IMR-90 (cell line): Measurements from ENCODE around the gene PAX8. TPM values are rescaled to one million over a fixed set of nuclear protein-coding genes. Genes with fewer than 3 reads are reported as not detected.

Experiments
- ATAC-seq: fragments of 200-7000 bp; cut with Tn5 transposase; 2 replicates; pipeline ENCODE4 v1.9.1; 2020; ENCODE audit warnings: low read depth, mild to moderate bottlenecking, moderate library complexity
- BruUV-seq: library from RNA; stranded (reverse); fragments of 400-500 nt; replicated peaks from 2 replicates; lab custom pipeline; 2021; lab: Mats Ljungman, UMichigan
- CTCF ChIA-PET: fragments of 300-600 bp; formaldehyde crosslinking; extraction: SDS; loops from one replicate; lab custom pipeline; 2021; ENCODE audit warnings: antibody characterized with exemption; lab: Yijun Ruan, JAX
- POLR2A ChIA-PET: fragments of 300-600 bp; sonication (Branson Sonifier 250); formaldehyde crosslinking; loops from one replicate; lab custom pipeline; 2022; ENCODE audit warnings: antibody characterized with exemption; ENCODE audit not compliant: unreplicated experiment; lab: Charles Lee
- DNase-seq: peaks from one replicate; pipeline ENCODE4 v3.0.0; 2013
- H2AFZ ChIP-seq: replicated peaks from 2 replicates; pipeline ENCODE3; 2013; ENCODE audit warnings: low read length, mild to moderate bottlenecking; ENCODE audit not compliant: poor library complexity
- H2AK5ac ChIP-seq: 2 replicates; pipeline ENCODE4 v1.6.1; 2013; ENCODE audit warnings: low read depth, low read length, inconsistent platforms
- H2AK9ac ChIP-seq: replicated peaks from 2 replicates; pipeline ENCODE3; 2013; ENCODE audit warnings: mild to moderate bottlenecking, low read depth, low read length, moderate library complexity; ENCODE audit not compliant: poor library complexity
- H2BK120ac ChIP-seq: 2 replicates; pipeline ENCODE4 v1.6.1; 2013; ENCODE audit warnings: low read depth, low read length, inconsistent platforms
- H2BK15ac ChIP-seq: 3 replicates; pipeline ENCODE4 v1.6.1; 2013; ENCODE audit warnings: low read depth, low read length, inconsistent platforms
- H2BK20ac ChIP-seq: 2 replicates; pipeline ENCODE4 v1.6.1; 2013; ENCODE audit warnings: low read depth, mild to moderate bottlenecking, inconsistent platforms, low read length, moderate library complexity
- H2BK5ac ChIP-seq: 2 replicates; pipeline ENCODE4 v1.6.1; 2013; ENCODE audit warnings: mild to moderate bottlenecking, low read depth, low read length, inconsistent platforms; ENCODE audit not compliant: poor library complexity, severe bottlenecking
- H3K14ac ChIP-seq: replicated peaks from 2 replicates; pipeline ENCODE4 v1.6.1; 2013; ENCODE audit warnings: low read depth, low read length, inconsistent platforms
- H3K18ac ChIP-seq: 2 replicates; pipeline ENCODE4 v1.6.1; 2013; ENCODE audit warnings: low read depth, low read length, control low read depth
- H3K23ac ChIP-seq: 2 replicates; pipeline ENCODE4 v1.6.1; 2013; ENCODE audit warnings: low read depth, low read length, inconsistent platforms
- H3K27ac ChIP-seq: 2 replicates; pipeline ENCODE4 v1.5.1; 2013; ENCODE audit warnings: mild to moderate bottlenecking, control low read depth, low read length; ENCODE audit not compliant: insufficient read depth
- H3K27me3 ChIP-seq: 2 replicates; pipeline ENCODE4 v1.6.1; 2013; ENCODE audit warnings: low read length; ENCODE audit not compliant: control insufficient read depth, insufficient read depth
- H3K36me3 ChIP-seq: 2 replicates; pipeline ENCODE4 v1.6.1; 2013; ENCODE audit warnings: low read length, mixed read lengths; ENCODE audit not compliant: control insufficient read depth, insufficient read depth
- H3K4ac ChIP-seq: 2 replicates; pipeline ENCODE4 v1.6.1; 2013; ENCODE audit warnings: low read depth, low read length, inconsistent platforms
- H3K4me1 ChIP-seq: 2 replicates; pipeline ENCODE4 v1.6.1; 2013; ENCODE audit warnings: low read length, mixed read lengths; ENCODE audit not compliant: control insufficient read depth, insufficient read depth
- H3K4me2 ChIP-seq: 2 replicates; pipeline ENCODE4 v1.6.1; 2013; ENCODE audit warnings: low read depth, mild to moderate bottlenecking, control low read depth, low read length, moderate library complexity
- H3K4me3 ChIP-seq: 2 replicates; pipeline ENCODE4 v1.5.1; 2013; ENCODE audit warnings: low read depth, mild to moderate bottlenecking, control low read depth, low read length, moderate library complexity; ENCODE audit not compliant: insufficient read depth
- H3K56ac ChIP-seq: 2 replicates; pipeline ENCODE4 v1.6.1; 2013; ENCODE audit warnings: low read length, inconsistent platforms; ENCODE audit not compliant: insufficient read depth; ENCODE audit errors: extremely low read depth
- H3K79me1 ChIP-seq, 2 experiments: 2 replicates each; pipeline ENCODE4 v1.6.1; 2013; ENCODE audit warnings: low read length in 2 of 2, inconsistent platforms in 1 of 2, low read depth in 1 of 2
- H3K9ac ChIP-seq: 2 replicates; pipeline ENCODE4 v1.6.1; 2013; ENCODE audit warnings: low read depth, low read length, control low read depth
- H3K9me1 ChIP-seq: 2 replicates; pipeline ENCODE4 v1.6.1; 2013; ENCODE audit warnings: low read length, inconsistent platforms; ENCODE audit not compliant: insufficient read depth
- H3K9me3 ChIP-seq: 2 replicates; pipeline ENCODE4 v1.6.1; 2013; ENCODE audit warnings: low read length; ENCODE audit not compliant: control insufficient read depth, insufficient read depth
- H4K20me1 ChIP-seq: 2 replicates; pipeline ENCODE4 v1.6.1; 2013; ENCODE audit warnings: low read length, inconsistent platforms; ENCODE audit not compliant: insufficient read depth
- H4K5ac ChIP-seq: 2 replicates; pipeline ENCODE4 v1.6.1; 2013; ENCODE audit warnings: mild to moderate bottlenecking, low read depth, low read length, control low read depth
- H4K8ac ChIP-seq, 2 experiments: 2 replicates each; pipeline ENCODE4 v1.6.1; 2013; ENCODE audit warnings: low read depth in 2 of 2, low read length in 2 of 2, control low read depth in 1 of 2, inconsistent platforms in 1 of 2
- H4K91ac ChIP-seq: 2 replicates; pipeline ENCODE4 v1.6.1; 2013; ENCODE audit warnings: low read depth, low read length, inconsistent platforms; ENCODE audit not compliant: insufficient read depth
- CEBPB ChIP-seq: IDR thresholded peaks from 2 replicates; pipeline ENCODE4 v1.6.1; 2012; ENCODE audit warnings: low read depth, low read length, improper control_type of control experiment
- CHD1 ChIP-seq: IDR thresholded peaks from 2 replicates; pipeline ENCODE4 v1.6.1; 2012; ENCODE audit warnings: low read depth, low read length, improper control_type of control experiment
- CTCF ChIP-seq: conservative IDR thresholded peaks from 2 replicates; pipeline ENCODE4 v1.5.1; 2012; ENCODE audit warnings: mild to moderate bottlenecking, low read depth, low read length, improper control_type of control experiment
- ELK1 ChIP-seq: fragments of 150-350 bp; IDR thresholded peaks from 2 replicates; pipeline ENCODE4 v1.6.1; 2016; ENCODE audit warnings: low read depth, mild to moderate bottlenecking, low read length, moderate library complexity, borderline replicate concordance
- FOS ChIP-seq: fragments of 150-350 bp; IDR thresholded peaks from 2 replicates; pipeline ENCODE4 v1.6.1; 2016; ENCODE audit warnings: low read depth, low read length
- MAFK ChIP-seq: IDR thresholded peaks from 2 replicates; pipeline ENCODE4 v1.6.1; 2012; ENCODE audit warnings: low read depth, low read length, improper control_type of control experiment
- MAZ ChIP-seq: IDR thresholded peaks from 2 replicates; pipeline ENCODE4 v1.6.1; 2012; ENCODE audit warnings: low read depth, mild to moderate bottlenecking, low read length, improper control_type of control experiment, moderate library complexity, borderline replicate concordance
- NFE2L2 ChIP-seq: fragments of 150-350 bp; IDR thresholded peaks from 2 replicates; pipeline ENCODE4 v1.6.1; 2016; ENCODE audit warnings: low read depth, mild to moderate bottlenecking, low read length
- POLR2A ChIP-seq: IDR thresholded peaks from 2 replicates; pipeline ENCODE4 v1.6.1; 2012; ENCODE audit warnings: mild to moderate bottlenecking, low read depth, low read length
- RAD21 ChIP-seq: IDR thresholded peaks from 2 replicates; pipeline ENCODE4 v1.6.1; 2012; ENCODE audit warnings: low read length, improper control_type of control experiment
- RCOR1 ChIP-seq: IDR thresholded peaks from 2 replicates; pipeline ENCODE4 v1.6.1; 2012; ENCODE audit warnings: mild to moderate bottlenecking, low read length, improper control_type of control experiment; ENCODE audit not compliant: insufficient replicate concordance
- RFX5 ChIP-seq: IDR thresholded peaks from 2 replicates; pipeline ENCODE4 v1.8.0; 2012; ENCODE audit warnings: low read depth, mild to moderate bottlenecking, low read length, moderate library complexity
- SMC3 ChIP-seq: fragments of 150-350 bp; IDR thresholded peaks from 2 replicates; pipeline ENCODE4 v1.6.1; 2016; ENCODE audit warnings: low read depth, mild to moderate bottlenecking, antibody characterized with exemption, low read length, moderate library complexity
- USF2 ChIP-seq: fragments of 150-350 bp; IDR thresholded peaks from 2 replicates; pipeline ENCODE4 v1.6.1; 2017; ENCODE audit warnings: mild to moderate bottlenecking, antibody characterized with exemption, low read length, low read depth
- WGBS, 2 experiments: methylation state at CpG; one replicate each; pipeline versions ENCODE4 v1.1.5 to v1.1.7; 2013; ENCODE audit warnings: missing lambda C conversion rate in 2 of 2; ENCODE audit not compliant: insufficient read length in 1 of 2; ENCODE audit errors: extremely low coverage in 2 of 2; 5-methylcytosine and 5-hydroxymethylcytosine counted together
- dilution Hi-C: fragments of 300-500 bp; cut with HindIII; formaldehyde crosslinking; loops from one replicate; pipeline ENCODE4 v1.14.3; 2018; ENCODE audit warnings: low sequenced_read_pairs; ENCODE audit not compliant: unreplicated experiment
- in situ Hi-C: fragments of 300-500 bp; cut with MboI; formaldehyde crosslinking; loops from 3 replicates; pipeline ENCODE4 v1.14.3; 2019; ENCODE audit warnings: low sequenced_read_pairs, inconsistent platforms, mixed read lengths
- intact Hi-C: fragments of 100-400 bp; cut with micrococcal nuclease; formaldehyde crosslinking; loops from 2 replicates; pipeline ENCODE4 v1.10.0; 2022
- polyA plus RNA-seq, 3 experiments: library from polyadenylated mRNA; depleted of rRNA; stranded (reverse); fragments of >200 nt; gene quantifications; 2 replicates each; pipeline ENCODE4 v1.2.3, GENCODE V29; 2012; ENCODE audit warnings: low replicate concordance in 1 of 3
- total RNA-seq: library from RNA; depleted of rRNA; stranded (reverse); fragments of >200 nt; gene quantifications from 2 replicates; pipeline ENCODE4 v1.2.3, GENCODE V29; 2012

Gene PAX8
- total and polyA plus RNA-seq, 2 of the 4 experiments (the other 2 are of a cell fraction) = 0.18 to 1.5 TPM

GRCh38 chr2:113175736-113176695 lies 102.7 kb downstream of the PAX8 start:
- in situ Hi-C loops (no loop called here), intact Hi-C loops (no loop called here)
- CTCF ChIA-PET = interaction anchor here (1.8 kb wide), 1 partner anchor 23 kb away, joined by 5 read pairs; no protein-coding TSS in a partner anchor

More at GRCh38 chr2:113175736-113176695, 102.7 kb downstream of the PAX8 start:
- H2AK5ac ChIP-seq = no peak overlapping the region
- no peaks in the 10 kb centered on the region for H4K20me1 ChIP-seq
- DNase-seq (no peak), ATAC-seq (no peak)
- no peak overlapping the region for H2BK5ac ChIP-seq
- no peak overlapping the region for H4K8ac ChIP-seq
- H3K27me3 ChIP-seq = peaks cover 24% of the 10 kb centered on the region
- no peak overlapping the region for H4K5ac ChIP-seq
- no peak overlapping the region for H3K4me2 ChIP-seq
- H3K27ac ChIP-seq = no peak overlapping the region
- H2AK9ac ChIP-seq = no peak overlapping the region
- no peak overlapping the region for H3K4me3 ChIP-seq
- H2BK120ac ChIP-seq = no peak overlapping the region
- H2BK15ac ChIP-seq = no peak overlapping the region
- H3K56ac ChIP-seq = no peak overlapping the region
- H3K9me3 ChIP-seq = no peaks in the 10 kb centered on the region
- H3K14ac ChIP-seq = no peak overlapping the region
- POLR2A ChIA-PET = no interaction called here
- H3K4me1 ChIP-seq = no peaks in the 10 kb centered on the region
- no peak overlapping the region for H2AFZ ChIP-seq
- H3K23ac ChIP-seq = no peak overlapping the region
- no peaks in the 10 kb centered on the region for H3K9me1 ChIP-seq
- H3K4ac ChIP-seq = no peak overlapping the region
- BruUV-seq = no TSS peak
- H3K18ac ChIP-seq = no peak overlapping the region
- no peaks in the 10 kb centered on the region for H3K79me1 ChIP-seq
- no peak overlapping the region for H2BK20ac ChIP-seq
- dilution Hi-C loops = no loop called here
- no peak overlapping the region for H3K9ac ChIP-seq
- H3K36me3 ChIP-seq = no peaks in the 10 kb centered on the region
- TF ChIP-seq NFE2L2 (no peak), CHD1 (no peak), FOS (no peak), RAD21 (no peak), USF2 (no peak), RCOR1 (no peak), CEBPB (no peak), MAZ (no peak), POLR2A (no peak), MAFK (no peak), SMC3 (no peak), CTCF (no peak), ELK1 (no peak), RFX5 (no peak)
- H4K91ac ChIP-seq = no peak overlapping the region
- WGBS, 2 experiments = 50% methylated on average over 3 of the region's 11 CpGs; no CpG with 5 or more reads in 1 of the 2 experiments
